ENCODE data around the gene PHF21B.
"Not testable (repeated sequence)": the region's sequence is repeated elsewhere in the genome, so short reads cannot be mapped to it uniquely, and the experiment has no call there.

PHF21B gene

GRCh38 chr22:44859641-44860040, 150.2 kb downstream of the PHF21B start:
- TF ChIP-seq CTCF (IDR thresholded peaks at IDR 0.05; ENCODE audit: control insufficient read depth, insufficient read depth, low read depth, low read length, missing control alignments) = no peak

GRCh38 chr22:44858819-44859218, 151.0 kb downstream of the PHF21B start:
- not testable (repeated sequence) for DNase-seq (ENCODE audit: low read depth); H3K4me3 ChIP-seq (ENCODE audit: control insufficient read depth, low read depth, low read length)

More at GRCh38 chr22:44859641-44860040, 150.2 kb downstream of the PHF21B start:
- no peak for DNase-seq (ENCODE audit: low read depth)
- no peak overlapping the region for H3K4me3 ChIP-seq (ENCODE audit: control insufficient read depth, low read depth, low read length)

DNA sequence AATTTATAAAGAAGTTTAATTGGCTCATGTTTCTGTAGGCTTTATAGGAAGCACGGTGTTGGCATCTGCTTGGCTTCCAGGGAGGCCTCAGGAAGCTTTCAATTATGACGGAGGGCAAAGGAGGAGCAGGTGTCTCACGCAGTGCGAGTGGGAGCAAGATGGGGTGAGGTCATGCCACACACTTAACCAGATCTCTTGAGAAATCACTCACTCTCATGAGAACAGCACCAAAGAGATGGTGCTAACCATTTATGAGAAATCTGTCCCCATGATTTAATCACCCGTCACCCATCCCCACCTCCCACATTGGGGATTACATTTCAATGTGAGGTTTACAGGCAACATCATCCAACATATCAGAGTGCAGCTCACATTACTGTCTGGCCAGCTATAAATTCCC, 153.9 kb downstream of the PHF21B start:
- TF ChIP-seq CTCF (IDR thresholded peaks at IDR 0.05; ENCODE audit: control insufficient read depth, insufficient read depth, low read depth, low read length, missing control alignments) = no peak
- no peak for DNase-seq (ENCODE audit: low read depth)
- H3K4me3 ChIP-seq (ENCODE audit: control insufficient read depth, low read depth, low read length) = no peak overlapping the region

- H3K4me3 ChIP-seq (ENCODE audit: control insufficient read depth, low read depth, low read length); DNase-seq (ENCODE audit: low read depth): not testable (repeated sequence)
These were observed 155.2 kb downstream of the PHF21B start for GRCh38 chr22:44854641-44855040.

- no peak overlapping the region for H3K4me3 ChIP-seq (ENCODE audit: control insufficient read depth, low read depth, low read length)
- TF ChIP-seq CTCF (IDR thresholded peaks at IDR 0.05; ENCODE audit: control insufficient read depth, insufficient read depth, low read depth, low read length, missing control alignments) = no peak
- no peak for DNase-seq (ENCODE audit: low read depth)
These were observed 158.9 kb downstream of the PHF21B start for GRCh38 chr22:44850946-44851345.

DNA sequence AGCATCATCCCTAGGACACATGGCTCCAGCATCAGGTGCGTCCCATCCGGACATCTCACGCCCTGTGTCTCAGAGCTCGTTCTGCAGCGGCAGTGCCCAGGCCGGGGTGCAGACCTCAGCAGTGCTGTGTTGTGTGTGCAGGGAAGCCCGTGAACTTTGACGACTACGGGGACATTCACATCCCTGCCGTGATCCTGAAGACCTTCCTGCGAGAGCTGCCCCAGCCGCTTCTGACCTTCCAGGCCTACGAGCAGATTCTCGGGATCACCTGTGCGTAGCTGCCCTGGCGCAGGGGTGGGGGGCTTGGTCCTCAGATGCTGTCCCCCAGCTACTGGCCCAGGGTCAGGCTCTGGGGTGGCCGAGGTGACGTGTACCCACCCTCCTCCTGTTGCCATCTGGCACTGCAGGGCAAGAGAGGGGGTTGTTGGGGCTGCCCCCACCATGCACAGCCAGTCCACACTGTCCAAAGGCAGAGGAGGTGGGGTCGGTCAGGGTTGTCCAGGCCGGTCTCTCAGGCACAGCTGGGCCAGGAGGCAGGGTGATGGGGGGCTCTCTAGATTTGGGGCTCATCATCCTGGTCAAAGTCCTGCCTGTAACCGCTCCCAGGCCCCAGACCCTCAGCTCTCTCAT, 160.9 kb downstream of the PHF21B start:
- DNase-seq (ENCODE audit: low read depth) = no peak
- no peak for TF ChIP-seq CTCF (IDR thresholded peaks at IDR 0.05; ENCODE audit: control insufficient read depth, insufficient read depth, low read depth, low read length, missing control alignments)

DNA sequence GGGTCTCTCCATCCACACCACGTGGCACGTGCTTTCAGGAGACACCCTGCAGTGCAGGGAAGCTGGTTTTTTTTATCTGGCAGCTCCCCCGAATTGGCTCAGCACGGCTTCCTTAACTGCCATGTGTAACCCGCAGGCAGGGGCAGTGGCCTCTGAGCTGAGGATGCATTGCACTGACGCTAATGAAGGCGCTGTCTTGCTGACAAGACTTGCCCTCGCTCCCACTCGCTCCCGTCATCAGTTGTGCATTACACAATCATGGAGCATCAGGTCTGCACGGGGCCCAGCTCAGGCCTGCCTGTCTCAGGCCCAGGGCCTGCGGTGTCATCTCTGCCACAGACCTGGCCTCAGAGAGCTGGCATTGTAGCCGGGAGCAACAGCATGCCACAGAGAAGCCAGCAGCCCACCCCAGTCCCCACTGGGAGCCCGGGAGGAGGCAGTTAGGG, 161.5 kb downstream of the PHF21B start:
- no peak overlapping the region for H3K4me3 ChIP-seq (ENCODE audit: control insufficient read depth, low read depth, low read length)
- TF ChIP-seq CTCF (IDR thresholded peaks at IDR 0.05; ENCODE audit: control insufficient read depth, insufficient read depth, low read depth, low read length, missing control alignments) = no peak

More for the DNA sequence above, 160.9 kb downstream of the PHF21B start:
- no peak overlapping the region for H3K4me3 ChIP-seq (ENCODE audit: control insufficient read depth, low read depth, low read length)

DNA sequence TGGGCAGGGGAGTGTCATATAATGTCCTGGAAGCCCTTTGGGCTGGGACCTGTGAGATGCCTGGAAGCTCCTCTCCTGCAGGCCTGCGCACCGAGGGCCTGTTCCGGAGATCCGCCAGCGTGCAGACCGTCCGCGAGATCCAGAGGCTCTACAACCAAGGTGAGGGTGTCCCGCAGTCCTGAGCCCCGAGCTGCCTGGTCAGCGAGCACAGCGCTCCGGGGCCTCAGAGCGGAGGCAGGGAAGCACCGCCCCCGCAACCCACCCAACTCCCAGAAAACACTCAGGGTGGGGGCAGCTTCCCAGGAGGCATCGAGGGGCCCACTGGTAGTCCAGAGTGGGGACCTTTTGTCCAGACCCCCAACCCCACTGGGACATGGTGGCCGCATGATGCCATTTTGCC, 161.9 kb downstream of the PHF21B start:
- H3K4me3 ChIP-seq (ENCODE audit: control insufficient read depth, low read depth, low read length) = no peak overlapping the region
- no peak for DNase-seq (ENCODE audit: low read depth)
- no peak for TF ChIP-seq CTCF (IDR thresholded peaks at IDR 0.05; ENCODE audit: control insufficient read depth, insufficient read depth, low read depth, low read length, missing control alignments)

More for the DNA sequence above, 161.5 kb downstream of the PHF21B start:
- no peak for DNase-seq (ENCODE audit: low read depth)
